Stimulated activated CD8-positive, alpha-beta memory T cell treated with anti-CD3 and anti-CD28 coated beads, Interleukin-4, amount 100 ng/mL, for 1 hour (primary cell): ENCODE measurements around the gene GFM2.
"Not testable (repeated sequence)": the region's sequence is repeated elsewhere in the genome, so short reads cannot be mapped to it uniquely, and the experiment has no call there.

Source experiments
- DNase-seq, 2 donors: peaks; one replicate each; pipeline ENCODE4 v3.0.0-alpha.2; 2020; ENCODE audit warnings: low read depth in 2 of 2, low spot score in 1 of 2

Gene GFM2

GRCh38 chr5:74766849-74767578 lies at the start of gene GFM2, which contains the start of gene NSA2:
Gene GFM2 (minus strand): TSS chr5:74767117. CDS start chr5:74763742, 3,375 bp downstream.
Gene NSA2 (plus strand): TSS chr5:74767249. CDS start chr5:74767361, 112 bp downstream.
- peak; percentile 85 to 88 for DNase-seq

- DNase-seq = no peak
Observed at GRCh38 chr5:74810915-74811314, 44.0 kb upstream of the GFM2 start.

- no peak for DNase-seq
Observed at GRCh38 chr5:74801941-74802340, 35.0 kb upstream of the GFM2 start.

- no peak for DNase-seq
Observed at GRCh38 chr5:74801197-74801596, 34.3 kb upstream of the GFM2 start.

GRCh38 chr5:74798977-74799911 lies 32.3 kb upstream of the GFM2 start:
- no peak for DNase-seq

DNA sequence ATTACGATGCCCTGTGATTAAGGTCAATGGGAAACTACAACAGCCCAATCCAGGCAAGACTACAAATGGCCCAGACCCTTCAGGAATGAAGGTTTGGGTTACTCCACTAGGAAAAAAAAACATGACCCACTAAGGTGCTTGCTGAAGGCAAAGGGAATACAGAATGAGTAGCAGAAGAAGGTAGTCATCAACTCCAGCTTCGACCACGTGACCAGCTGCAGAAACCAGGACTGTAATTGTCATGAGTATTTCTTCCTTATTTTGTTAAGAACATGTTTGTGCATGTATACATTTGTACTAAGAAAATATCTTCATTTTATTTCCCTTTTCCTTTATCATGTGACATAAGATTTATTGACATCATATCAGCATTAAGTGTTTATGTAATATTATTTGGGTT lies 24.8 kb upstream of the GFM2 start:
- DNase-seq = not testable (repeated sequence)

DNA sequence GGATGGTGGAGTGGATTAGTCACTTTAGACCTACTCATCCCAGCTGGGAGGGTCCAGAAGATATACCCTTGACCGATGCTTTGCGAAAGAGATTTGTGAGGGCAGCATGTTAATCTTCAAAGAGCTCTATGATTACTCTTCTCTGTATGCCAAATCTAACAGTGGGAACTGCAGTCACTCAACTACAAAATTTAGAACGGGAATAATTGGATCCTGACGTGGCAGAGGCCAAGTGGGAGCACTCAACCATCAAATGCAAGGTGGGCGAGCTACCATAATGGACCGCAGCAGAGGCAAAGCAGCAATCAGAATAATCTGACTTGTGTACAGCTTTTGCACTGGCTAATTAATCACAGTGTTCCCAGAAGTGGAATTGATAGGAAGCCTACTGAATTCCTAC lies 20.5 kb upstream of the GFM2 start:
- no peak for DNase-seq

- no peak for DNase-seq
Observed at GRCh38 chr5:74786851-74787250, 19.9 kb upstream of the GFM2 start.

- DNase-seq = no peak
Observed at GRCh38 chr5:74778609-74779008, 11.7 kb upstream of the GFM2 start.

GRCh38 chr5:74772359-74772758 lies 5.4 kb upstream of the GFM2 start:
- DNase-seq = no peak

GRCh38 chr5:74767579-74767913 lies 629 bp upstream of the GFM2 start:
- DNase-seq = no peak

DNA sequence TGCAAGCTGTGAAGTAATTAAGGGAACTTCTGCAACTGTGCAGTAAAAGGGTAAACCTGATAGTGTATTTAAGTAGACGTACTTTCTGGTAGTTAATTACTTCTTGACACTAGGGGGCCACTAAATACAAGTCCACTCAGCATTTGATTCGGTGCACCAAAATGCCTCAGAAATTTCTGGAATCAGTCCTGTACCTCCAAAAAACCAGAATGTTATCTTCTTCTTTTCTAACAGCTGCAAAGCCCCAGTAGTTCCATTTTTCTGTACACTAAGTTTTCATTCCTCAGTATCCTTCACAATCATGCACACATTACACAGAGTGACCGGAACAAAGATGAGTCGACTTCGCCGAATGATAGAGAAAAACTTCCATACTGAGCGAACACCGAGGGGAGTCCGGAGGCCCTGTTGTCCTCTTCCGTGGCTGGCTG lies 484 bp downstream of the GFM2 start:
- no peak for DNase-seq

DNA sequence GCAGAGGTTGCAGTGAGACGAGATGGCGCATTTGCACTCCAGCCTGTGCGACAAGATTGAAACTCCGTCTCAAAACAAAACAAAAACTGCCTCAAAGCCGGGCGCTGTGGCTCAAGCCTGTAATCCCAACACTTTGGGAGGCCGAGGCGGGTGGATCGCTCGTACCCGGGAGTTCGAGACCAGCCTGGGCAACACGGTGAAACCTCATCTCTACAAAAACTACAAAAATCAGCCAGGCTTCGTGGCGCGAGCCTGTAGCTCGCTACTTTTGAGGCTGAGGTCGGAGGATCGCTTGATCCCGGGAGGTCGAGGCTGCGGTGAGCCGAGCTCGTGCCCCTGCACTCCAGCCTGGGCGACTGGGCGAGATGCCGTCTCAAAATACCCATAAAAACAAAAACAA lies 988 bp downstream of the GFM2 start:
- DNase-seq = no peak

- DNase-seq = no peak
Observed at GRCh38 chr5:74765201-74765600, 1.7 kb downstream of the GFM2 start.

GRCh38 chr5:74763504-74763903 lies 3.4 kb downstream of the GFM2 start:
- no peak for DNase-seq

DNA sequence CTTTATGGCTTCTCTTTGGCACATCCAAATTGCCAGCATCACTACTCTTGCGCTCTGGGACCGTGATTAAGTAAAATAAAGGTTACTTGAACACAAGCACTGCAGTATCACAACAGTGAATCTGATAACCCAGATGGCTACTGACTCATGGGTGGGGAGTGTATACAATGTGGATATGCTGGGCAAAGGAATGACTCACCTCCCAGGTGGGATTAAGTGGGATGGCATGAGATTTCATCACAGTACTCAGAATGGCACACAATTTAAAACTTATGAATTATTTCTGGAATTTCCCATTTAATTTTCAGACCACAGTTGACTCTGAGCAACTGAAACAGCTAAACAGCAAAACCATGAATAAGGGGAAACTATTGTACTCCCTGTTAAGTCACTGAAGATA lies 4.3 kb downstream of the GFM2 start:
- no peak for DNase-seq

DNA sequence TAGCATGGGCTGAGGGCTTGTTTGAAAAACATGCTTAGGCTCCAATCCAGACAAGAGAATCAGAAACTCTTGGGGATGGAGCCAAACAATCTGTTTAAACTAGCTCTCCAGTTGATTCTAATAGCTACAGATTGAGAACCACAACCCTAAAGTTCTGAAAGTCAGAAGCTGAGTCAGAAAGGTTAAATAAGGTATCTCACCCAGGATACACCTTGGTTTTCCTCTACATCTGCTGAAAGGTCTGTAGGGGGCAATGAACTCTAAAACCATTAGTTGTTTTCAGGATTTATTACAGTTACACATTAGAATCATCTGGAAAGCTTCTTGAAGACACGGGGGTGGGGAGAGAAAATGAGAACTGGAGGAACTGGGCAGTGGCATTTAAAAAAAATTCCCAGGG lies 5.7 kb downstream of the GFM2 start:
- DNase-seq = no peak

DNA sequence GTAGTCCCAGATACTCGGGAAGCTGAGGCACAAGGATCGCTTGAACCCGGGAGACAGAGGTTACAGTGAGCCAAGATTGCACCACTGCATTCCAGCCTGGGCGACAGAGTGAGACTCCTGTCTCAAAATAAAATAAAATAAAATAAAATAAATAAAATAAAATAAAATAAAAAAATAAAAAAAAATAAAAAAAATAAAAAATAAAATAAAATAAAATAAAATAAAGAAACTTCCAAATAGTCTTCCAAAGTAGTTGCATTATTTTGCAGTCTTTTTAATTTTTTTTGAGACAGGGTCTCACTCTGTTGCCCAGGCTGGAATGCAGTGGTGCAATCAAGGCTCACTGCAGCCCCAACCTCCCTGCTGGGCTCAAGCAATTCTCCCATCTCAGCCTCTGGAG lies 18.2 kb downstream of the GFM2 start:
- DNase-seq = not testable (repeated sequence)

DNA sequence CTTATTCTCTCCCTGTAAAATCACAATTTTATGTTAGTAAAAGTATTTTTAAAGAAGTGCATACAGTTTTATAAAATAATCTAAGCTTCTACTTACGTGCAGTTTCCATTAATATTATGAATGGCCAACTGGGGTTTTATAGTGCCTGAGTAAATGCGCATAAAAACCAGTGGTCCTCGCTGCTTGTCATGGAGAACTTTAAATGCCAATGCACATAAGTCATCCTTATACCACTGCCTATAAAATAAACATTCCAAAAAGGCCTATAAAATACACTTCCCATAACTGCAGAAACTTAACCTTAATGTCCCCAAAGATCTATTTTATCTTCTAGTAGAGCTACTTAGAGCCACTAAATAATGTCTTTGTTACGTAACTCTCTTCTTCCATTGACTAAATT lies 28.5 kb downstream of the GFM2 start:
- DNase-seq = no peak

DNA sequence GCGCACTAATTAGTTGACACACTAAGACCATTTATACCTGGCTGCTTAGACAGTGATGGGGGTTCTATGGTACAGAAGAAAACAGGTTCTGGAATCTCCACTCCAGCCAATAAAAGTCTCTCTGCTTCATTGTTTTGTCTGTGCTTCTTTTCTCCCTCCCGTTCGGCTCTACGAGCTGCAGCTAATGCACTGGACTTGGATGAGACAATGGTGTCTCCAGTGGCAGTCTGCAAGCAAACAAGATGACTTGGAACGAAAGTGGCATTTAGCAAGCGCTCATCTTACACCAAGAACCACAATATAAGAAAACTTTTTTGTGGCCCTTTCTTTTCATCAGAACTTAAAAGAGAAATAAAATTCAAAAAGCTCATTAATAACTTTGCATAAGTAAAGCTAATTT lies 30.2 kb downstream of the GFM2 start:
- DNase-seq = no peak

- no peak for DNase-seq
Observed at GRCh38 chr5:74725331-74725730, 41.6 kb downstream of the GFM2 start.

GRCh38 chr5:74722271-74722670 lies 44.6 kb downstream of the GFM2 start:
- DNase-seq = no peak
